Dedifferentiated amniotic fluid mesenchymal stem cell (primary cell): ENCODE data around the gene NEGR1.
A peak's percentile ranks its signal among the peaks of the same experiment; 100 is the strongest.

Experiments used
- DNase-seq: peaks from one replicate; pipeline ENCODE4 v3.0.0-alpha.2; 2016; ENCODE audit errors: extremely low spot score

NEGR1 gene

DNA sequence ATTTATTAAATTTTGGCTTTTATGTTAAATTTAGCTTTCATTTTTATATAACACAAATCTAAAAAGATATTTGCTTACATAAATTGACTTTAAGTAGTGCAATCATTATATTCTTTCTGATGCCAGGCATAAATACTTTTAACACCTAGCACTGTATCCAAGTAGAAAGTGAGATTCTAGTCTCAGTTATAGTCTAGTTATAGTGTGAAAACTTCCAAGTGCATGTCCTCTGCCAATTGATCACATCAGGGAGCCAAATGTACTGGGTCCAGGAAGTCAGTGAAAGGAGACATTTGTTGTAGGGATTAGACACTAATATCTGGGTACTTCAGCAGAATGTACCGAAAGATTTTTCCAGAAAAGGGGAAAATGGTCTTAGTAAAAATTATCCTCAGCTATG, 910.8 kb downstream of the NEGR1 start:
- DNase-seq: no peak

GRCh38 chr1:71364236-71364635, 918.1 kb downstream of the NEGR1 start:
- DNase-seq: no peak

DNA sequence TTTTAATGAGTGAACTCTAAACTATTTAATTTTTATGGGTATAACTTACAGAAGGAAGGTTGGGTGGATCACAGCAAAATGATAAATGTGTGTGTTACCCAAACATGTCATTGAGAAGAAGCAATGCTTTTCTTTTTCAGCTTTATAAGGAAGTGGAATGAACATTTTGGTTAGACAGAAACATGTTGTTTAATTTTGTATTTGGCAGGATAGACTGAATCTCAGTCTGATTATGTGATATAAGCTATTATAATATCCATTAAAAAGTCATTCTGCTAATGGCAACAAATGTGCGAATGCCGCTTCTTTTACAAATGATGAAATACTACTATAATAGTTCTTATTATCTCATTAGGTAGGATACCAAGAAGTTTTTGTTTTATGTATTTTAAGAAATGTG, 919.6 kb downstream of the NEGR1 start:
- DNase-seq: no peak

DNA sequence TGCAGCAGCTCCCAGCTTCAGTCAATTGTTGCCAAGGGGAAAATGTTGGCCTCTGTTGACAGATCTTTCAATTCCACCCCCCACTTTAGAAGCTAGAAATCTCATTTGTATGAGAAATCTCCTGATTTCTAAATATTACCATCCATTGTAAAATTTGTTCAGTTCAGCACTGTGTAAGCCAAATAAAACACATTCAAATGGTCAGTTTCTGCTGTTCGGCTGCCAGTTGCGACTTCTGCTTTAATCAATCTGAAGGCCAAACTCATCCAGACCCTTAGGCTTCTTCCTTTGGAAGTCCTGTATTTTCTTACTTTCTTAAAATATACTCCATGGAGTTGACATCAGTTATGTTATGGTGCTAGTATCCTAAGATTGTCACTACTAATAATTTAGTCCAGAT, 920.3 kb downstream of the NEGR1 start:
- DNase-seq: no peak

DNA sequence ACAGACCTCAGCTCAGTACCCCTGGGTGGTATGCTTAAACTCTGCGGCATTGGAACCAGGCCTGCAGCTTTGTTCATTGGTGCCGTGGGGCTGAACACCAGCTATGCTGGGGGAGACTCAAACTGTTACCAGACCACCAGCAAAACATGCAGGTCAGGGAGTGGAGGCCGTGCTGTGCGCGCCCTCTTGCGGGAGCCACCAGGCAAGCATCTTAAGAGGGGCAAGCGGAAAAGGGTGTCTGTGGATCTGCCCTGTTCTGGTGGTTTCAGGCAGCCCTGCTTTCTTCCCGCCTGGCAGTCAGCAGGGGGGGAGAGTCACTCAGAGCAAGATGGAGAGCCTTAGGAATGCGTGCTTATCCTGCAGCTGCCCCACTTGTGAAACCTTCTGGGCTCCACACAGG, 924.6 kb downstream of the NEGR1 start:
- no peak for DNase-seq

- DNase-seq: peak; percentile 77
Measured at GRCh38 chr1:71351438-71351837, 930.9 kb downstream of the NEGR1 start.

DNA sequence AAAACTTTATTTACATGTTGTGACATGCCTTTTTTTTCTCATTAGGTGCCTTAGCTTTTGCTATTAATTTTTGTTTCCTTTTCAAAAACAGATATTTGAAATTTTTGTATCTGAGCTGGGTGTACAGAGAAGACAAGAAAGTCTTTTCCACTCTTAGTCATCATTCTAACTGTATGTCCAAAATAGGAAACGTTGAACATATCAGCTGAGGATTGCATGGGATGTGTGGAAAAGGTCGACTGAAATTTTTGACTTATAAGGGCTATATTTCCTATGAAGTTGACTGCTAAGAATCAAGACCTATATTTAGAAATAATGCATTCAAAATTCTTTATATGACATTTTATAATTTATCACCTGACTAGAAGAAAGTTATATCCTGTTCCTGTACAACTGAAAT, 931.5 kb downstream of the NEGR1 start:
- no peak for DNase-seq

DNA sequence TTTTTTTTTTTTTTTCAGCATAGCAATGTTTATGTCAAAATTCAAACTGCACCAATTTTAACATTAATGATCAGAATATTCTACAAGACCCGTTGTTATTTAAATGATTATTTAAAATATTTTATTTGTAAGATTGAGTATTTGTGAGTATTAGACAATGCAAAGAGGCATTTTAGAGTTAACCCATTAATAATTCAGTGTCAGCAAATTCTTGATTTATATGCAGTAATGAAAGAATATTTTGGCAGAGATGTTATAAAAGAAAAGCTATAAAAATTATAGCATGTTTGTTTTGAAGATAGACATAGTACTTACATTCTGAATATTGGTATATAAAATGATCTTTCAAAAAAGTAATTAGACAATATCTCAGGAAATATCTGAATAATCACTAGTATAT, 932.0 kb downstream of the NEGR1 start:
- no peak for DNase-seq
